T-helper 1 cell treated with Interleukin-12 subunit alpha and Interleukin-12 subunit beta and Interleukin-4 antibody, amounts not matched to agents 30 ng/mL and 1 ng/mL, for 36 hours (primary cell): ENCODE results near the gene KANK3. TPM values are rescaled to one million over a fixed set of nuclear protein-coding genes. Genes with fewer than 3 reads are reported as not detected.
"Not testable (repeated sequence)": the region's sequence is repeated elsewhere in the genome, so short reads cannot be mapped to it uniquely, and the experiment has no call there.

Experiments used
- intact Hi-C: fragments of 100-400 bp; cut with micrococcal nuclease; formaldehyde crosslinking; loops from one replicate; pipeline ENCODE4 v1.15.1; 2024
- total RNA-seq: library from RNA; stranded (reverse); gene quantifications from 2 replicates; pipeline ENCODE4 v1.2.3, GENCODE V29; 2022

KANK3 gene
- 1.1 and 1.5 TPM in 2 replicates for total RNA-seq

- intact Hi-C loops, result loop anchor here (1.0 kb wide), 2 partner anchors 35 to 47 kb away; partner anchors contain the start of genes CD320 and RAB11B
Observed at GRCh38 chr19:8342684-8343482, at the start of gene KANK3. Gene KANK3 (minus strand): TSS chr19:8343262. CDS start chr19:8337828, 5,434 bp downstream.

GRCh38 chr19:8392017-8392591 lies 49.0 kb upstream of the KANK3 start:
- intact Hi-C loops, result loop anchor here (5.0 kb wide), 2 partner anchors 125 to 1655 kb away; partner anchors contain the start of genes GPR108 and TRIP10

GRCh38 chr19:8391198-8392016 lies 48.3 kb upstream of the KANK3 start:
- intact Hi-C loops, result loop anchor here (5.0 kb wide), 2 partner anchors 124 to 1654 kb away; partner anchors contain the start of genes GPR108 and TRIP10

GRCh38 chr19:8390617-8390981 lies 47.5 kb upstream of the KANK3 start:
- intact Hi-C loops, result loop anchor here (1.0 to 5.0 kb wide), 15 partner anchors 23 to 1653 kb away; partner anchors contain the start of genes ANGPTL4, CD320, GPR108 and HNRNPM

- intact Hi-C loops, result loop anchor here (1.0 to 5.0 kb wide), 15 partner anchors 23 to 1653 kb away; partner anchors contain the start of genes ANGPTL4, CD320, GPR108 and HNRNPM
Observed at GRCh38 chr19:8389891-8390616, 47.0 kb upstream of the KANK3 start, which contains the start of gene RAB11B. Gene RAB11B (plus strand): TSS chr19:8390360. CDS start chr19:8390417, 57 bp downstream.

- intact Hi-C loops, result no loop called here
Observed at GRCh38 chr19:8388612-8388958, 45.5 kb upstream of the KANK3 start.

GRCh38 chr19:8387688-8388611 lies 44.9 kb upstream of the KANK3 start:
- intact Hi-C loops, result no loop called here

GRCh38 chr19:8386990-8387389 lies 43.9 kb upstream of the KANK3 start:
- intact Hi-C loops, result no loop called here

GRCh38 chr19:8386419-8386818 lies 43.4 kb upstream of the KANK3 start:
- intact Hi-C loops, result not testable (repeated sequence)

- intact Hi-C loops, result not testable (repeated sequence)
Observed at GRCh38 chr19:8385566-8385965, 42.5 kb upstream of the KANK3 start.

- intact Hi-C loops, result not testable (repeated sequence)
Observed at GRCh38 chr19:8385103-8385502, 42.0 kb upstream of the KANK3 start.

GRCh38 chr19:8384569-8384968 lies 41.5 kb upstream of the KANK3 start:
- intact Hi-C loops, result not testable (repeated sequence)

GRCh38 chr19:8379156-8379891 lies 36.3 kb upstream of the KANK3 start:
- intact Hi-C loops, result not testable (repeated sequence)

GRCh38 chr19:8377598-8377997 lies 34.5 kb upstream of the KANK3 start:
- intact Hi-C loops, result no loop called here

- intact Hi-C loops, result not testable (repeated sequence)
Observed at GRCh38 chr19:8376373-8376974, 33.4 kb upstream of the KANK3 start.

GRCh38 chr19:8375766-8376165 lies 32.7 kb upstream of the KANK3 start:
- intact Hi-C loops, result not testable (repeated sequence)

- intact Hi-C loops, result no loop called here
Observed at GRCh38 chr19:8373867-8374813, 31.1 kb upstream of the KANK3 start.
